T-helper 1 cell (primary cell): ENCODE measurements around the gene M6PR.
"Not testable (repeated sequence)": the region's sequence is repeated elsewhere in the genome, so short reads cannot be mapped to it uniquely, and the experiment has no call there.

ENCODE experiments used
- DNase-seq, 5 donors: peaks; one replicate each; pipeline ENCODE4 v3.0.0-alpha.2; 2012 to 2020

Gene M6PR

DNA sequence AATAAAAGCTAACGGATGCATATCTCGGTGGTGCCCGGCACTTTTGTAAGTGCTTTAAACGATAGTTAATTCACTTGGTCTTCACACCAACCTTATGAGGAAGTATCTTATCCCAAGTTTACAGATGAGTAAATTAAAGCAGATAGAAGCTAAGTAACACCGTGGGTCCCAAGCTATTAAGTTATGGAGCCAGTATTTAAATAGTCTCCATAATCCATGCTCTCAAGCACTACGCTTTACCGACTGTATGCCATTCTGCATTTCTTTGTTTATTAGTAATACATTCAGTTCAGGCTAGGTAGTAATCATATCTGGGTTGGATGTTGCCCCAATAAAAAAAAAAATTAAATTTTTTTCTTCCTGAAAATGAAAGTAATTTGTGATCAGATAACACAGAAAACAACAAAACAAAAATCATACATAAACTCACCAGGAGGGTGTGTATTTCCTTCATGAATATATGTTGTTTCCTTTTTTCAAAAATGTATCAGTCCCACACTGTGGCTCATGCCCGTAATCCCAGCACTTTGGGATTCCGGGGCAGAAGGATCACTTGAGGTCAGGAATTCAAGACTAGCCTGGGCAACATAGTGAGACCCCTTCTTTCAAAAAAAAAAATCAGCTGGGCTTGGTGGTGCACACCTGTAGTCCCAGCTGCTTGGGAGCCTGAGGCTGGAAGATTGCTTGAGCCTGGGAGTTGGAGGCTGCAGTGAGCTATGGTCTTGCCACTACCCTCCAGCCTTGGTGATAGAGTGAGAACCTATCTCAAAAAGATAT, 1.4 kb upstream of the M6PR start:
- DNase-seq: peak in 1 of 5 donors; percentile 29

DNA sequence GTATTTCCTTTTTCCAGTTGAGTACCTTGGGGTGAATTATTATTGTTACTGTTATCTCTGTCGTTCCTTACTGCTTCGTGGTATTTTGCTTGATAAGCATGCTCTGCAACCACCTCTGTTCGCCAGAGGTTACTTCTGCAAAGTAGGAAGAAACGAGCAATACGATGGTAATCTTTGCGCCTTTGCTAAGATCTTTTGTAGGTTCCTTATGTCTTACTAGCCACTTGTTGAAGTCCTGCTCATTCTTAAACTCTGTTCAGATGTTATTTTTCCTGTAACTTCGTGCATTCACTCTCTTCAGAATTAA, 729 bp upstream of the M6PR start:
- no peak for DNase-seq

DNA sequence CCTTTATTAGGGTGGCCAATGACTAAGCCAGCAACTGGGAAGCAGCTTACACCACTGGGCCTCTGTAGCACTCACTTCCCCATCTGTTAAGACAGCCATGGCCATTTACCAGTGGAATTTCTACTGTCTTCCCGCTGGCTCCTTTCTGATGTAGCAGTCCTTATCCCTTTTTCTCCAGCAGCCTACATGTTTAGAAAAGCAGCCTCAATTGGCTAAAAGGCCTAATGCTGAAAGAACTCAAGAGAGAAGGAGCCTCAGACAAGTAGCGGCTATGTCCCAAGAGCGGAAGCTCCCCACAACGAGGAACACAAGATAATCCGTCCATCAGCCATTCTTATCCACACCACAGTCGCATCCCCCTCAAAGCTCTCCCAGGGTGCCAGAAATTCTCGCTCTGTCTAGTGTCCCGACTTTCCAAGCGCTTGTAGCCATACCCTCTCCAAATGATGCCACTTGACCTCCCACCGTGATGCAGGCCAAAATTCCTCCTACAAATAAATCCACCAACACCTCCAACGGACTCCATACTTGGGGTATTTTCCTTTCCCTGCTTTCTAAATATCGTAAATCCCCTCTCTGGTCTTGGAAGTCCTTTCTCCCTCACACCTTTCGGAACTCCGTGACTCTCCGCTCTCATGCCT, 624 bp downstream of the M6PR start:
- peak in 1 of 5 donors; percentile 25 for DNase-seq

DNA sequence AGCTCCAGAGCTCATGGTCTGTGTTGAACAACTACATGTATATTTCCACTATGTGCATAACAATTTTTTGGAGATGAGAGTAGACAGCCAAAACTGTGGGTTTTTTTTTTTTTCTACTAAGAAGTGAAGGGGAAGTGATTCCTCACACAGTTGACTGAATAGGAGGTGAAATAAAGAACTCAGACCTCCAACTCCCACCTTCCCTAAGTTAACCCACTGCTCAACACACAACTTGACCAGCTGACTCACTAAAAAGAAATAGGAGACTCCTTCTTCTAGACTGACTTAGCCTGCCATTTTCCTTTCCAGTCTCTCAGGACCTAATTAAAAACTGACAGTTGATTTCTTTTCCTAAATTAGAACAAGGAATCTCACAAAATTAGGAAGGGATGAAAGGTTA, 1.7 kb downstream of the M6PR start:
- DNase-seq: no peak

DNA sequence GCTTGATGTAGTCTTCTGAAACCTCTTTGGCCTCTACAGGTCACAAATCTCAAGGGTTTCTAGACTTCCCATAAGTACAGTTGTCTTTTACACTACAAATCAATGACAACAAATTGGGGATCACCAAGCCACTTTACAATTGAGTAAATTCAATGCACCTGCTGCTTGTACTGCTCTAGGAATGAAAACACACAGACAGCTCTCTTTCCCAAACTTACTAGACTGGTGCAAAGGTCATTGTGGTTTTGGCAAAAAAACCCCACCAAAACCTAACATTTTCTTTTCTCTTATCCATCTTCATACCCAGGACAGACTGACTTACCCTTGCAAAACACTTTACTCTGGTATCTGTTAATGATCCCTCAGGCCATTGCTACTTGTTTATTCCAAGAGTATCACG, 2.7 kb downstream of the M6PR start:
- DNase-seq: no peak

DNA sequence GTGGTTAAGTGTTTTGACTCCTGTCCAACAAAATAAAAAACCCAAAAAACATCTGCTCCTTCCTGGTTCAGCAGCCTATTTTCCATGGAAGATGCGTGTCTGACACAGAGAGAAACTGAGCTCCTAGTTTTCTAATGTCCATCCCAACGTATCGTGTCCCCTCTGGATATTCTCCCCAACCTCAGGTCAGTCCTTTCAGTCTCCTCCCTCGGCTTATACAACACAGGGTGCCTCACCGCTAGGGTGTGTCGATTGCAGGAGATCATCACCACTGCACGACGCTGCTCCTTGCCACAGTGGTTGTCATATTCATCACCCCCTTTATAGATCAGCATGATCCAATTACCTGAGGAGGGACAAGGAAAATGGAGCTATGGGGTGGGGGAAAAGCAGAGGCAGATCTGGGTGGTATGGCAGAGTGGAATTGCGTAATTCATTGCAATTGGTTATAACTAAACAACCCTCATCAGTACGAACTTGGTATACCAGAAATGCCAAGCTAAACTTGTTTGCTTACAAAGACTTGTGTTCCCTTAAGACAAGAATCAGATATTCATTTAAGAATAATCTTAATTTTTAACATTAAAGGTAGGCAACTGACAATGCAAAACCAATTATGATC, 5.8 kb downstream of the M6PR start:
- no peak for DNase-seq

DNA sequence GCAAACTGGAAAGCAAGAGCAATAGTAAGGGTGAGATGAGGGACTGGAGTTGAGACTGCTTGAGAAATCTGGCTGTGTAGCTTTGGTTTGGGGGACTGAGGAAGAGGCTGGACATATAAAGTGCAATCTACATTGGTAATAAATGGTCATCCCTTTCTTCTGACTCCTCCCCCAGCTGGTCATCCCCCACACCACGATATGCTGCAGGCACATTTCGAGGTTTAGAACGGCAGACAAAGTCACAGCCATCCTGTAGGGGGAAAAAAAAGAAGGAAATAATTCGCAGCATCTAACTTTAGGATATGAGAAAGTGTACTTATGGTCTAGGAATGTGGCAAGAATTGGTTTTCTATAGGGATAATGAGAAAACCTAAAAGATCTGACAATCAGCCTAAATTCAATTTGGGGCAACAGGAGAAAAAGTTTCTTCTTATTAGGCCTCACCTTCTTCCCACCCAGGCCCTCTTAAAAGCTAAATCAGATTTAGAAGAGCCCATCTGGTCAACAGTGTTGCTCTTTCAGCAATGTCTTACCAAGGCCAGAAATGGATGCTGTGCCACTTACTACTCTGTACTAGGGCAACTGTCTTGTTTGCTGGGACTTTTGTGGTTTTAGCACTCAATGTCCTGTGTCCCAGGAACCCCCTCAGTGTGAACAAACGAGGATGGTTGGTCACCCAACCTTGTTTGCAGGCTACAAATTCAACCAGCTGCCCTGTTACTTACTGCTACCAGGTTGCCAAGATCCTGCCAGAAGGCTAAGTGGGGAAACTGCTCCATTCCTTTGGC, 7.6 kb downstream of the M6PR start:
- no peak for DNase-seq

DNA sequence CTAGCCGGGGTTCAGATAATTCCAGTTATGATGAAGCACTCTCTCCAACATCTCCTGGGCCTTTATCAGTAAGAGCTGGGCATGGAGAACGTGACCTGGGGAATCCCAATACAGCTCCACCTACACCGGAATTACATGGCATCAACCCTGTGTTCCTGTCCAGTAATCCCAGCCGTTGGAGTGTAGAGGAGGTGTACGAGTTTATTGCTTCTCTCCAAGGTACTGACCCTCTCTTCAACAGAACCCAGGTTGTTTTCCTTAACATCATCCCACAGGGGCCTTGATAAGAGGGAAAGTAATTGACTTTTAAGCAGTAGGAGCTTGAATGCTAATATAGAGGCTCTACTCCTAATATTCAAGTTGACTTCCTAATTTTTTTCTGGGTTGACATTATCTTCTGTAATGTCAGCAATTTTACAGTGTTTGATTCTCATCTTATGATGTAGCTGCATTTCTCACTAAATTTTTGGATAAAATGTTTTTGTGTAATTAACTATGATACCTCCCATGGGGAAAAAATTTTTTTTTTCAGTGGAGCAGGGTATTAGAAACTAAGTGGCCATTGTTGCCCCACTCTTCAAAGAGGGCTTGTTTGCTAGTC, 11.5 kb downstream of the M6PR start:
- not testable (repeated sequence) for DNase-seq

DNA sequence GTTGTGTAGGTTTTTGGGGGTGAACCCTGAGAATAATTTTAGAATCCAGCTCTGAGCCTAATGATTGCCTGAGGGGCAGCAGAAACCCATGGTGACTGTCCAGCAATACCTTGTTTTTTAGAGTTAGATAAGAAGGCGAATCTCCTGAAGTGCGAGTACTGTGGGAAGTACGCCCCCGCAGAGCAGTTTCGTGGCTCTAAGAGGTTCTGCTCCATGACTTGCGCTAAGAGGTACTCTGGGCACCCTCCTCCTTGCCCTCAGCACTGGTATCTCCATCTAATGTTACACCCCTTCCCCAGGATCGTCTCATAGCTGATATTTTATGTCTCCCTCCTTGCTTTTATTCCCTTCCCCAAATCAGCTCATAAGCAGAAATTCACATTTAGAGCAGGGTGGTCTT, 12.7 kb downstream of the M6PR start:
- DNase-seq: no peak

DNA sequence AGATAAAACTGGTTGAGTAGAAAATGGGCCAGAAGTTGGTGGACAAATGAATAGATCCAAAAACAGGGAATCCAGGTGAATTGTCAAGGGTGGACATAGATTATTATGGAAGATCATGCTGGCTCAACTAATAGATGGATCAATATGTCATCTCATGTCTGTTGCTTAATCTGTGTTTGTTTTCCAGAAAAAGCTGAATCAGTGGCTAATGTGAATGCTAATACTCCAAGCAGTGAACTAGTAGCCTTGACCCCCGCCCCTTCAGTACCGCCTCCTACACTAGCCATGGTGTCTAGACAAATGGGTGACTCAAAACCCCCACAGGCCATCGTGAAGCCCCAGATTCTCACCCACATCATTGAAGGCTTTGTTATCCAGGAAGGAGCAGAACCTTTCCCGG, 15.4 kb downstream of the M6PR start:
- DNase-seq: not testable (repeated sequence)

DNA sequence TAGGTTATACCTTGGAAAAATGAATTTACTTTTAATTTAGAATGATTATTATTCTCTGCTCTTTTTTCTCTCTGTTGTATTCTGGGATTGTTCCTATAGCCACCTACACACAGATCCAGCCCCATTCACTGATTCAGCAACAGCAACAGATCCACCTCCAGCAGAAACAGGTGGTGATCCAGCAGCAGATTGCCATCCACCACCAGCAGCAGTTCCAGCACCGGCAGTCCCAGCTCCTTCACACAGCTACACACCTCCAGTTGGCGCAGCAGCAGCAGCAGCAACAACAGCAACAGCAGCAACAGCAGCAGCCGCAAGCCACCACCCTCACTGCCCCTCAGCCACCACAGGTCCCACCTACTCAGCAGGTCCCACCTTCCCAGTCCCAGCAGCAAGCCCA, 17.0 kb downstream of the M6PR start:
- not testable (repeated sequence) for DNase-seq

DNA sequence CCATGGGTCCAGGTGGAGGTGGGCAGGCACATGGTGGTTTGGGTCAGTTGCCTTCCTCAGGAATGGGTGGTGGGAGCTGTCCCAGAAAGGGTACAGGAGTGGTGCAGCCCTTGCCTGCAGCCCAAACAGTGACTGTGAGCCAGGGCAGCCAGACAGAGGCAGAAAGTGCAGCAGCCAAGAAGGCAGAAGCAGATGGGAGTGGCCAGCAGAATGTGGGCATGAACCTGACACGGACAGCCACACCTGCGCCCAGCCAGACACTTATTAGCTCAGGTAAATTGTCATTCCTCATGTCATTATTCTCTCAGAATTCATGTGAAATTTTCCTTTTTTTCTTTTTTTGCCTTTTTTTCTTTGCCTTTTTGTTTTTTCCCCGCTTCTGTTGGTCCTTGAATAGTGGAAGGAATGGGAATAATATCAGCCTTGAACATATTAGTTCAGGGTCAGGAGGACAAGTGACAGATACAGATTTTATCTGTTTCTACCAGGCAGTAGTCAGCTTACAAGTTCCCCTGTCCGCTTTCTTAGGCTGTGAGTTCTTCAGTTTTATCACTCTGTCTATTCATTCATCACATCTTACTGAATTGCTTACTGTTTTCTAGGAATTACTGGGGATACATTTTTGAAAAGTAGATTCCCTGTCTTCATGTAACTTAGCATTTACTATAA, 18.7 kb downstream of the M6PR start:
- DNase-seq: not testable (repeated sequence)

DNA sequence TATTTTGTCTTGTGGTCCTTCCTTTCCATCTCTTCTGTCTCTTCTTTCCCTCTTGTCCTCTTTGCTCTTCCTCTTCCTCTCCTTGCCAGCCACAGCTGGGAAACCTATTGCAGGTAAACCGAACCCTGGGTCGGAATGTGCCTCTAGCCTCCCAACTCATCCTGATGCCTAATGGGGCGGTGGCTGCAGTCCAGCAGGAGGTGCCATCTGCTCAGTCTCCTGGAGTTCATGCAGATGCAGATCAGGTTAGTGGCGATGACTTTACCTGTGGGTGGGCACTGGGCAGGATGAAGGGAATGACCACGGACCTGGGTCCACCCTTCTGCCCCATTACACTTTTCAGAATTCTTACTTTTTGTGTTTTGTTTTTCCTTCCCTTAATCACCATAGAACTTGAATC, 26.9 kb downstream of the M6PR start:
- no peak for DNase-seq

DNA sequence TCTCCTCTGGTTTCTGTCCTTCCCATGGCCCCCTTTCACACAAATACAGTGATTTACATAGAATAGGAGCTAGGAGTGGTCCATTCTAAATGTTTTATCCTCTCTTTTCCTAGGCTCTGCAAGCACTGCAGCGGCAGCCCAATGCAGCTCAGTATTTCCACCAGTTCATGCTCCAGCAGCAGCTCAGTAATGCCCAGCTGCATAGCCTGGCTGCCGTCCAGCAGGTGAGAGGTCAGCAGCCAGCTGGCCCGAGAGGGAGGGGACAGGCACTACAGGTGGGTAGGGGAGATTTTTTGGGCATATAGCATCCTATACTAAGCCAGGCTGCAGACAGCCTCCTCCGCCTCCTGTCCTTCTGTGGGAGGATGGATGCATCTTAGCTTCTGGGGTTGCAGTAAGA, 29.8 kb downstream of the M6PR start:
- not testable (repeated sequence) for DNase-seq

DNA sequence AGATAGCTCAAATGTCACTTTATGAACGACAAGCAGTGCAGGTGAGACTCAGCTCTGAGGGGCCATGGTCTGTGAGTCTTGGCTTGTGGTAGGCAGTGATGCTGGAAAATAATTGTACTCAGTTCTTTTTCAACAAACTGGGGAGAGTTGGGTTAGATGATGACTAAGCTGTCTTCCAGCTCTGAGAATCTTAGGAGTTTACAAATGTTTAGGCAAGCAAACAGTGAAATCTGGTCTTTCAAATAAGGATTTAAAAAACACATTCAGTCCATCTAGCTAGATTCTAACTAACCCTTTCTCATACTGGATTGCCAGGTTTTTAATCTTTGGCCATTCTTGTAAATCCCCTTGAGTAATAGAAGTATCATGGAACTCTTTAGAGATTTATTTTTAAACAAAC, 31.7 kb downstream of the M6PR start:
- no peak for DNase-seq

DNA sequence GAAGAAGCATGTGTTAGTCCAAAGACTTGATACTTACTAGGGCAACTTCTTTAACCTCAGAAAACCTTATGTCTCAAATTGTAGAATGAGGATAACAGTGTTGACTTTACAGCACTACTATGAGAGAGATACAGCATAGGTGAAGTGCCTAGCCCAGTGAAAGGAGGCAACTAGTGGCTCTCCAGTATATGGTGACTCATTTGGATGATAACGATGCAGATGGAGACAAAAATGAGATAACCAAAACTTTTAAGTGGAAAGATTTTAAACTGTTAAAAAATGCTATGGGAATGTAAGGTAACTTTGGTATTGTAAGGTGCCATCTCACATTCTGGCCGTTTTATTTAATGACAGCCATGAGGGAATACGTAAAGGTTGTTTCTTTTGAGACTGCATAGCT, 32.4 kb downstream of the M6PR start:
- no peak for DNase-seq

DNA sequence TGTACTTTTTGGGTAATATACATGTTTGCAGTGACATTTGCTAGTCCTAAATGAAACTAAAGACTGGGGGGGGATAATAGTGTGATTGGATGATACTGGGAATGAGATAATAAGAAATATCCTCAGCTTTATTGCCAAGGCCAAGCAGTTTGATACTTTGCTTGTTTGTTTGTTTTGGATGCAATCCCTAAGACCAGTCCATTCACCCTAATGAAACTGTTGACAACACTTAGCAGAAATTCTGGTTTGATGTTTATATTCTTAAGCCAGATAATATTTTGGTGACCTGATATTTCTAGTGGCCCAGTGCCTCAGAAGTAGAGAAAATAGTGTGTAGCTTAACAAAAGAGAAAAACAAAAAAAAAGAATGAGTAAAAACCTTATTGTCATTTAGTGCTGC, 33.3 kb downstream of the M6PR start:
- DNase-seq: no peak

DNA sequence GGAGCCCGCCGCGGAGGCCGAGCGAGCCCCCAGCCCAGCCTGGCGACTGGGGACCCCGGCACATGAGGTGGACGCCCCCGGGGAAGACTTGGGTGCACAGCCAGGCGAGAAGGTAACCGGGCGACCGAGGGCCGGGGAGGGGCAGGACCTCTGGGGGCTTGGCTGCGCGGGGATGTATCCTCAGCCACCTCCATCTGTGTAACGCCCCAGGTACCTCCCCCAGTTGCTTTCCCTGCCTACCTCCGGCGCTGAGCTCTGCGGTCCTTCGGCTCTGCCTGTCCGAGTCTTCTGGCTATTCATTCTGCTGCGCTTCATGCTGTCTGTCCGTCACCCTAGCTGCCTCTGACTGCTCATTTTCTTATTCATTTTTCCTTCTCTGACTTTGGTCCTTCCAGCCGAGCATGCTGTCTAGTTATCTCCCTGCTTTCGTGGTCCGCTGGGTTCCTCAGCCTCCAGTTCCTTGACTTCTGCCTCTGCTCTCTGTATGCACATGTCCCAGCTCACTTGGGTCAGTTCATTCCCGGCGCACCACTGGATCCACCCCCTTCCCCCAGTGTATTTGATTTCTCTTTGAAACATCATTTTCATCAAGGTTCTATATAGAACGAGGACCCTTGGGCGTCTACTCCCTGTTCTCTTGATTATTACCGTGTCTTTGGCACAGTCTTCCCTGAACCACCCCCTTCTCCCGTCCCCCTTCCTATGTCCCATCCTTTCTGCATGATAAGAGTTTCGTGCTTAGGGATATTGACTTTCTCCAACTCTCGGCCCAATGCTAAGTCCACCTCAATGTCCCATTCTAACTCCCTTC, 34.5 kb downstream of the M6PR start:
- DNase-seq: peak; percentile 38 to 57 (median 56)

DNA sequence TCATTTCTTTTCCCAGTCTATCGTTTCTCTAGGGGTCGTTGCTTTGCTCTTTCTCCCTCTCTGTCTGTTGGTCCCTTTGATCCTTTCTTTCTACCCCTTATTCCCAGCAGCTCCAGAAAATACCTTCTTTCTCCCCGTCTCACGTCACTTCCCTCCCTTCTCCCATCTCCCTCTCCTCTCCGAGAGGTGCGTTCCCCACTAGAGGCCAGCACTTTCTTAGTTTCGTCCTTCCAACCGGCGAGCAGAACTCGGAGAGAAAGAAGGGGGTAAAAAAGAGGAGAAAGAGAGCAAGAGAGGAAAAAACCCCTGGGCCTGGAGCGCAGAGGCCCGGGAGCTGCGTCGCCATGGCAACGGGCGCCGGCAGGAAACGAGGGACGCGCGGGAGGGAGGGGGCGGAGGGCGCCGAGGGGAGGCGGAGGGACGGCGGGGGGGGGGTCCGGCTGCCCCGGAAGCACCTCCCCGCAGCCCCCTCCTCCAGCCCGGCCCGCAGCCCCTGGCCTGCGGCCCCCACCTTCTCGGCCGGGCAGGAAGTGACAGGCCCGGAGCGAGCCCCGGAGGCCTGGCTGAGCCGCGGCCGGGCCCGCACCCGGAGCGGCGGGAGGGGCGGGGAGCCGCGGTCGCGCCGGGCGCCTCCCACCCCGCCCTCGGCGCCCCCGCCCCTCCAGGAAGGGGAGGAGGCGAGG, 35.3 kb downstream of the M6PR start, which contains the start of gene PHC1:
Gene PHC1 (plus strand): TSS at position 477 of the 683 bp plus-strand sequence. CDS start 3,169 bp downstream, outside the sequence.
- DNase-seq: peak; percentile 74 to 85 (median 78)

DNA sequence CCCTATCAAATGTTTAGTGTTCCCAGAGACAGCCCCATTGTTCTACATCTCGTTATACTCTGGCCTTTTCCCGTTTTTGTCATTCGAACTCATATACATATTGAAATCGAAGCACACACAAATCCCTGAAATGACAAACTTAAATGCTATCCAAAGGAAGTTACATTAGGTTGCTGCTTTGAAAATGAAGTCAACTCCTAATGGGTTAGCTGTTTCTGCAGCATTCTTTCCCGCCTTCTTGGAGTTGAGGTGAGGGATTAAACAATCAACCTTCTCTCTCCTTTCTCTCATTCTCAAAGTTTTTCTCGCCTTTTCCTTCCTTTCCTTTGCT, 35.8 kb downstream of the M6PR start:
- DNase-seq: no peak

DNA sequence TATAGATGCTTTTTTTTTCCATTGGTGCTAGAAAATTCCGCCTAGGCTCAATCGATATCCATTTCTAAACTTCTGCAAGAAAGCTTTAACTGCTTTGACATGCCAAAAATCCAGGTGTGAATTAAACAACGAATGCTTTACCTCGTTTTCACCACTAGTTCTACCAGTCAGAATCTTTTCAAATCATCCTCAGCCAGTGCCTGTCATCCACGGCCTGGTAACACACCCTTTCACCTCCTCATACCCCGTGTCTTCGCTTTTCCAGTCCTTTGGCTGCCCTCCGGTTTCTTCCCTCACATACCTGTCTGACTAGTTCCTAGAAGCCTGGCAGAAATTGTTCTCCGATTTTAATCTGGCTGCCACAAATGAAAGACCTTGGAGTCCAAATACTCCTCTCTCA, 36.5 kb downstream of the M6PR start:
- DNase-seq: no peak
